GM18909 (cell line): ENCODE measurements around the gene CLDN34.

Experiments used
- ATAC-seq: cut with Tn5 transposase; IDR thresholded peaks from one replicate; pipeline ENCODE4 v1.9.1; 2021; ENCODE audit warnings: mild to moderate bottlenecking; ENCODE audit not compliant: unreplicated experiment, poor library complexity

CLDN34 gene

GRCh38 chrX:9966775-9967408 is at the start of gene CLDN34:
Gene CLDN34, plus strand, starts transcription at chrX:9967358. Its CDS starts 0 bp downstream, at chrX:9967358.
- no peak for ATAC-seq

- no peak for ATAC-seq
Measured at GRCh38 chrX:9917861-9918260, 49.3 kb upstream of the CLDN34 start.

GRCh38 chrX:9919632-9920172 is 47.5 kb upstream of the CLDN34 start:
- no peak for ATAC-seq

- ATAC-seq: no peak
Measured at GRCh38 chrX:9921407-9921806, 45.8 kb upstream of the CLDN34 start.

- no peak for ATAC-seq
Measured at GRCh38 chrX:9923357-9923756, 43.8 kb upstream of the CLDN34 start.

GRCh38 chrX:9926002-9926401 is 41.2 kb upstream of the CLDN34 start:
- no peak for ATAC-seq

GRCh38 chrX:9927698-9928482 is 39.3 kb upstream of the CLDN34 start:
- no peak for ATAC-seq

- no peak for ATAC-seq
Measured at GRCh38 chrX:9935436-9935835, 31.7 kb upstream of the CLDN34 start.

GRCh38 chrX:9937761-9938160 is 29.4 kb upstream of the CLDN34 start:
- ATAC-seq: no peak

GRCh38 chrX:9938516-9938915 is 28.6 kb upstream of the CLDN34 start:
- ATAC-seq: no peak

GRCh38 chrX:9940421-9940820 is 26.7 kb upstream of the CLDN34 start:
- no peak for ATAC-seq

- ATAC-seq: peak; percentile 95
Measured at GRCh38 chrX:9942086-9942485, 25.1 kb upstream of the CLDN34 start.

- peak; percentile 36 for ATAC-seq
Measured at GRCh38 chrX:9943420-9943819, 23.7 kb upstream of the CLDN34 start.

- ATAC-seq: peak; percentile 43
Measured at GRCh38 chrX:9947131-9947794, 19.9 kb upstream of the CLDN34 start.

GRCh38 chrX:9948406-9948805 is 18.8 kb upstream of the CLDN34 start:
- ATAC-seq: no peak

GRCh38 chrX:9952300-9952699 is 14.9 kb upstream of the CLDN34 start:
- ATAC-seq: no peak

- no peak for ATAC-seq
Measured at GRCh38 chrX:9953396-9953795, 13.8 kb upstream of the CLDN34 start.

- no peak for ATAC-seq
Measured at GRCh38 chrX:9955506-9955905, 11.7 kb upstream of the CLDN34 start.

GRCh38 chrX:9957743-9958142 is 9.4 kb upstream of the CLDN34 start:
- ATAC-seq: no peak

GRCh38 chrX:9958183-9958582 is 9.0 kb upstream of the CLDN34 start:
- no peak for ATAC-seq

GRCh38 chrX:9961750-9962149 is 5.4 kb upstream of the CLDN34 start:
- no peak for ATAC-seq
